K562 (cell line): ENCODE results near the gene SUN5.

Source experiments
- ARHGAP35 ChIP-seq: fragments of 450-650 bp; IDR thresholded peaks from 2 replicates; pipeline ENCODE4 v1.6.1; 2018; ENCODE audit not compliant: partially characterized antibody
- CTCF ChIP-seq, 3 experiments: IDR thresholded peaks in 2 of 3; conservative IDR thresholded peaks in 1 of 3; 2 replicates each; pipeline ENCODE4 v1.5.1; 2011 to 2012; ENCODE audit warnings: low read length in 3 of 3, mild to moderate bottlenecking in 3 of 3, control low read depth in 2 of 3, improper control_type of control experiment in 1 of 3, inconsistent platforms in 1 of 3, low read depth in 1 of 3, mixed read lengths in 1 of 3, moderate library complexity in 1 of 3; ENCODE audit not compliant: insufficient read depth in 2 of 3
- EP300 ChIP-seq: IDR thresholded peaks from 2 replicates; pipeline ENCODE4 v1.6.1; 2012; ENCODE audit warnings: low read length, improper control_type of control experiment
- MIER1 ChIP-seq: fragments of 450-650 bp; IDR thresholded peaks from 2 replicates; pipeline ENCODE4 v1.6.1; 2016; ENCODE audit warnings: antibody characterized with exemption, mild to moderate bottlenecking, low read depth
- SETDB1 ChIP-seq: IDR thresholded peaks from one replicate; pipeline ENCODE4 v1.6.1; 2012; ENCODE audit warnings: low read length, control low read depth, inconsistent platforms
- ZNF76 ChIP-seq: fragments of 250-450 bp; sonication (Bioruptor Pico); IDR thresholded peaks from 2 replicates; pipeline ENCODE4 v1.4.0; 2020; ENCODE audit warnings: mild to moderate bottlenecking, moderate library complexity, borderline replicate concordance
- TF ChIP-seq, protein P1 (sequence below): fragments of 250-450 bp; sonication (Bioruptor Pico); IDR thresholded peaks from 2 replicates; pipeline ENCODE4 v1.8.0; 2022; ENCODE audit warnings: inconsistent platforms

DNA sequence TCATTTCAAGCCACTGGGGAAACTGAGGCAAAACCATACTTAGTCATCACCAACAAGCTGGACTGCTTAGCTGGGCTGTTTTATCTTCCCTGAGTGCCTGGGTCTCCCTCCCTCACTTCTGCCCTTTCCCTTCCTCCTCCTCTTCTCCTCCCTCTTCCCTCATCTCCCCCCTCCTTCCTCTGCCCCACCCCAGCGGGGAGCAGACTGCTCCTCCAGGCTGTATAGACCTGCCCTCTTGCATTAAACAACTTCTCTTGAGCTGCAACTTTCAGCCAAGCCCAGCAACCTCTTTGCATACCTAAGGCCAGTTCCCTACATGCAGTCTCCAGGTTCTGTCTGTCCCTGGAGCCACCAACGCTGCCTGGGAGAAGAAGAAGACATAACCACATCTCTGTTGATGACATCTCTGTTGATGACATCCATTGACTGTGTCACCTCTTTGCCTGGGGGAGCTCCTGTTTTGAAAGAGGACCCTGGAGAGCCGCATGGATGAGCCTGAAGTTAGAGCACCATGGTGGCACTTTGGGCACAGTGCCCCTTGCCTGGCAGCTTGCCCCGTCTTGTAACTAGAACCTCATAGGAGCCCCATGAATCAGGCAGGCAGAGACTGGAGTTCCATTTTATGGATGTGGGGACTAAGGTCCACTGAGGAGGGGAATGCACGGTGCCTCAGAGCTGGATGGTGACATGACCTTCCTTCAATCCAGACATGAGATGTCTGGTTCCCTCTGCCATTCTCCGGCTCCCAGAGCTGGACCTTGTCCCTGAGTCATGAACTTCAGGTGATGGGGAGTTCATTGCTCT is 19.4 kb upstream of the SUN5 start:
- TF ChIP-seq ZNF76, result no peak
- no peak for TF ChIP-seq ARHGAP35
- TF ChIP-seq, protein P1, sequence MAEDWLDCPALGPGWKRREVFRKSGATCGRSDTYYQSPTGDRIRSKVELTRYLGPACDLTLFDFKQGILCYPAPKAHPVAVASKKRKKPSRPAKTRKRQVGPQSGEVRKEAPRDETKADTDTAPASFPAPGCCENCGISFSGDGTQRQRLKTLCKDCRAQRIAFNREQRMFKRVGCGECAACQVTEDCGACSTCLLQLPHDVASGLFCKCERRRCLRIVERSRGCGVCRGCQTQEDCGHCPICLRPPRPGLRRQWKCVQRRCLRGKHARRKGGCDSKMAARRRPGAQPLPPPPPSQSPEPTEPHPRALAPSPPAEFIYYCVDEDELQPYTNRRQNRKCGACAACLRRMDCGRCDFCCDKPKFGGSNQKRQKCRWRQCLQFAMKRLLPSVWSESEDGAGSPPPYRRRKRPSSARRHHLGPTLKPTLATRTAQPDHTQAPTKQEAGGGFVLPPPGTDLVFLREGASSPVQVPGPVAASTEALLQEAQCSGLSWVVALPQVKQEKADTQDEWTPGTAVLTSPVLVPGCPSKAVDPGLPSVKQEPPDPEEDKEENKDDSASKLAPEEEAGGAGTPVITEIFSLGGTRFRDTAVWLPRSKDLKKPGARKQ (CRISPR knock-in tag), result no peak
- TF ChIP-seq SETDB1, result no peak
- no peak for TF ChIP-seq CTCF (IDR thresholded peaks at IDR 0.05 in 2 of 3, conservative IDR thresholded peaks at IDR 0.05 in 1 of 3; ENCODE audit: insufficient read depth in 2 of 3, low read depth in 1 of 3, low read length in 3 of 3)
- TF ChIP-seq MIER1, result no peak
- TF ChIP-seq EP300, result no peak
